Muscle layer of colon (tissue), 2 donors: ENCODE measurements around the gene PLEKHB2.
"Not testable (repeated sequence)": the region's sequence is repeated elsewhere in the genome, so short reads cannot be mapped to it uniquely, and the experiment has no call there.

Experiments used
- H3K27ac ChIP-seq: one replicate; pipeline ENCODE4 v1.7.0; 2013; ENCODE audit warnings: low read depth, mild to moderate bottlenecking, low read length, moderate library complexity
- H3K27me3 ChIP-seq, 2 donors: one replicate each; pipeline ENCODE4 v1.7.0; 2013; ENCODE audit warnings: low read length in 2 of 2, mild to moderate bottlenecking in 2 of 2; ENCODE audit not compliant: insufficient read depth in 2 of 2, control insufficient read depth in 1 of 2
- H3K36me3 ChIP-seq: one replicate; pipeline ENCODE4 v1.7.0; 2013; ENCODE audit warnings: mild to moderate bottlenecking, low read length; ENCODE audit not compliant: insufficient read depth
- H3K4me1 ChIP-seq: one replicate; pipeline ENCODE4 v1.7.0; 2013; ENCODE audit warnings: mild to moderate bottlenecking, low read length; ENCODE audit not compliant: insufficient read depth
- H3K4me3 ChIP-seq, 2 donors: one replicate each; pipeline ENCODE4 v1.7.0; 2013; ENCODE audit warnings: low read length in 2 of 2, low read depth in 1 of 2, mild to moderate bottlenecking in 1 of 2, moderate library complexity in 1 of 2
- H3K9ac ChIP-seq: one replicate; pipeline ENCODE4 v1.7.0; 2013; ENCODE audit warnings: low read length
- H3K9me3 ChIP-seq: one replicate; pipeline ENCODE4 v1.7.0; 2013; ENCODE audit warnings: mild to moderate bottlenecking, low read length
- donor health status: abdominal sarcoma.
- donor health status: Adenocarcinoma of cecum.

Gene PLEKHB2

GRCh38 chr2:131148426-131148825 lies 43.3 kb downstream of the PLEKHB2 start:
- H3K4me3 ChIP-seq: no peak overlapping the region
- H3K9me3 ChIP-seq: no peaks in the 10 kb centered on the region
- no peak overlapping the region for H3K27ac ChIP-seq
- no peaks in the 10 kb centered on the region for H3K27me3 ChIP-seq
- H3K9ac ChIP-seq: no peak overlapping the region
- no peaks in the 10 kb centered on the region for H3K4me1 ChIP-seq
- H3K36me3 ChIP-seq: peaks cover 33% of the 10 kb centered on the region

GRCh38 chr2:131150109-131150508 lies 45.0 kb downstream of the PLEKHB2 start:
- not testable (repeated sequence) for H3K9ac ChIP-seq, H3K9me3 ChIP-seq, H3K4me1 ChIP-seq, H3K27me3 ChIP-seq, H3K27ac ChIP-seq, H3K4me3 ChIP-seq
- peaks cover 25% of the 10 kb centered on the region for H3K36me3 ChIP-seq

- no peak overlapping the region for H3K4me3 ChIP-seq
- no peaks in the 10 kb centered on the region for H3K4me1 ChIP-seq
- H3K27me3 ChIP-seq: no peaks in the 10 kb centered on the region
- no peak overlapping the region for H3K9ac ChIP-seq
- no peaks in the 10 kb centered on the region for H3K9me3 ChIP-seq
- peaks cover 19% of the 10 kb centered on the region for H3K36me3 ChIP-seq
- H3K27ac ChIP-seq: no peak overlapping the region
These were observed 46.3 kb downstream of the PLEKHB2 start for GRCh38 chr2:131151398-131151797.

GRCh38 chr2:131152074-131152473 lies 46.9 kb downstream of the PLEKHB2 start:
- Histone ChIP-seq H3K27ac (no peak overlapping the region), H3K27me3 (no peaks in the 10 kb centered on the region), H3K4me3 (no peak overlapping the region), H3K9ac (no peak overlapping the region), H3K36me3 (peaks cover 14% of the 10 kb centered on the region), H3K9me3 (no peaks in the 10 kb centered on the region), H3K4me1 (no peaks in the 10 kb centered on the region)

- Histone ChIP-seq H3K9ac (no peak overlapping the region), H3K4me1 (no peaks in the 10 kb centered on the region), H3K9me3 (no peaks in the 10 kb centered on the region), H3K4me3 (no peak overlapping the region), H3K27me3 (no peaks in the 10 kb centered on the region), H3K36me3 (peaks cover 4% of the 10 kb centered on the region), H3K27ac (no peak overlapping the region)
These were observed 48.4 kb downstream of the PLEKHB2 start for GRCh38 chr2:131153529-131153928.

- H3K4me3 ChIP-seq: no peak overlapping the region
- no peak overlapping the region for H3K27ac ChIP-seq
- no peaks in the 10 kb centered on the region for H3K9me3 ChIP-seq
- no peaks in the 10 kb centered on the region for H3K4me1 ChIP-seq
- no peak overlapping the region for H3K9ac ChIP-seq
- peaks cover 4% of the 10 kb centered on the region for H3K36me3 ChIP-seq
- no peaks in the 10 kb centered on the region for H3K27me3 ChIP-seq
These were observed 49.0 kb downstream of the PLEKHB2 start for GRCh38 chr2:131154071-131154531.

- Histone ChIP-seq H3K4me3 (no peak overlapping the region), H3K4me1 (no peaks in the 10 kb centered on the region), H3K36me3 (peaks cover 3% of the 10 kb centered on the region), H3K27me3 (no peaks in the 10 kb centered on the region), H3K9ac (no peak overlapping the region), H3K9me3 (no peaks in the 10 kb centered on the region), H3K27ac (no peak overlapping the region)
These were observed 49.5 kb downstream of the PLEKHB2 start for GRCh38 chr2:131154647-131155046.

- no peaks in the 10 kb centered on the region for H3K9me3 ChIP-seq
- H3K4me3 ChIP-seq: no peak overlapping the region
- H3K4me1 ChIP-seq: no peaks in the 10 kb centered on the region
- no peak overlapping the region for H3K27ac ChIP-seq
- no peaks in the 10 kb centered on the region for H3K27me3 ChIP-seq
- H3K9ac ChIP-seq: no peak overlapping the region
- H3K36me3 ChIP-seq: no peaks in the 10 kb centered on the region
These were observed 50.2 kb downstream of the PLEKHB2 start for GRCh38 chr2:131155208-131155855.

GRCh38 chr2:131156452-131157149 lies 51.5 kb downstream of the PLEKHB2 start:
- Histone ChIP-seq H3K9ac (no peak overlapping the region), H3K9me3 (no peaks in the 10 kb centered on the region), H3K4me1 (no peaks in the 10 kb centered on the region), H3K36me3 (no peaks in the 10 kb centered on the region), H3K27me3 (no peaks in the 10 kb centered on the region), H3K27ac (no peak overlapping the region), H3K4me3 (no peak overlapping the region)

GRCh38 chr2:131165562-131165961 lies 60.4 kb downstream of the PLEKHB2 start:
- H3K27ac ChIP-seq, H3K27me3 ChIP-seq, H3K36me3 ChIP-seq: not testable (repeated sequence)

GRCh38 chr2:131168538-131168937 lies 63.4 kb downstream of the PLEKHB2 start:
- Histone ChIP-seq H3K27ac (no peak overlapping the region), H3K36me3 (no peaks in the 10 kb centered on the region), H3K9ac (no peak overlapping the region), H3K9me3 (no peaks in the 10 kb centered on the region), H3K4me3 (no peak overlapping the region), H3K4me1 (no peaks in the 10 kb centered on the region), H3K27me3 (no peaks in the 10 kb centered on the region)

More at GRCh38 chr2:131165562-131165961, 60.4 kb downstream of the PLEKHB2 start:
- not testable (repeated sequence) for H3K4me1 ChIP-seq, H3K9ac ChIP-seq, H3K9me3 ChIP-seq, H3K4me3 ChIP-seq

GRCh38 chr2:131178050-131178449 lies 72.9 kb downstream of the PLEKHB2 start:
- H3K9me3 ChIP-seq, H3K36me3 ChIP-seq, H3K4me3 ChIP-seq, H3K27me3 ChIP-seq, H3K9ac ChIP-seq, H3K4me1 ChIP-seq, H3K27ac ChIP-seq: not testable (repeated sequence)
